HUES6 (cell line): ENCODE measurements around the gene RAB20.

ENCODE experiments used
- H3K27ac ChIP-seq: 2 replicates; pipeline ENCODE4 v1.7.0; 2013; ENCODE audit warnings: low read depth, mild to moderate bottlenecking, low read length, inconsistent platforms
- H3K27me3 ChIP-seq: 2 replicates; pipeline ENCODE4 v1.6.1; 2013; ENCODE audit warnings: low read length; ENCODE audit not compliant: control insufficient read depth, insufficient read depth
- H3K36me3 ChIP-seq: 2 replicates; pipeline ENCODE4 v1.6.1; 2013; ENCODE audit warnings: low read length; ENCODE audit not compliant: control insufficient read depth, insufficient read depth
- H3K4me1 ChIP-seq: 2 replicates; pipeline ENCODE4 v1.6.1; 2013; ENCODE audit warnings: low read length; ENCODE audit not compliant: control insufficient read depth, insufficient read depth
- H3K4me3 ChIP-seq: 2 replicates; pipeline ENCODE4 v1.5.1; 2013; ENCODE audit warnings: low read depth, low read length
- H3K9ac ChIP-seq: one replicate; pipeline ENCODE4 v1.6.1; 2013; ENCODE audit warnings: mild to moderate bottlenecking, low read length
- H3K9me3 ChIP-seq: 2 replicates; pipeline ENCODE4 v1.6.1; 2013; ENCODE audit warnings: low read depth, low read length; ENCODE audit not compliant: control insufficient read depth, insufficient read depth

Gene RAB20

GRCh38 chr13:110590577-110590976, 29.1 kb upstream of the RAB20 start:
- Histone ChIP-seq H3K9me3 (no peaks in the 10 kb centered on the region), H3K9ac (no peak overlapping the region), H3K27ac (no peak overlapping the region), H3K4me1 (peaks cover 6% of the 10 kb centered on the region; the same call in 1 of the 2 replicates), H3K36me3 (no peaks in the 10 kb centered on the region), H3K4me3 (no peak overlapping the region), H3K27me3 (no peaks in the 10 kb centered on the region)

- Histone ChIP-seq H3K9me3 (no peaks in the 10 kb centered on the region), H3K4me1 (peaks cover 6% of the 10 kb centered on the region; the same call in 1 of the 2 replicates), H3K9ac (no peak overlapping the region), H3K4me3 (no peak overlapping the region), H3K27me3 (no peaks in the 10 kb centered on the region), H3K36me3 (no peaks in the 10 kb centered on the region), H3K27ac (no peak overlapping the region)
Measured at GRCh38 chr13:110589793-110590390, 28.4 kb upstream of the RAB20 start.

GRCh38 chr13:110583178-110583865, 21.8 kb upstream of the RAB20 start:
- no peaks in the 10 kb centered on the region for H3K9me3 ChIP-seq
- no peak overlapping the region for H3K27ac ChIP-seq
- H3K27me3 ChIP-seq: no peaks in the 10 kb centered on the region
- H3K9ac ChIP-seq: no peak overlapping the region
- H3K36me3 ChIP-seq: no peaks in the 10 kb centered on the region
- no peaks in the 10 kb centered on the region for H3K4me1 ChIP-seq
- no peak overlapping the region for H3K4me3 ChIP-seq

GRCh38 chr13:110582421-110582954, 21.0 kb upstream of the RAB20 start:
- Histone ChIP-seq H3K4me1 (no peaks in the 10 kb centered on the region), H3K27me3 (no peaks in the 10 kb centered on the region), H3K9ac (no peak overlapping the region), H3K27ac (no peak overlapping the region), H3K9me3 (no peaks in the 10 kb centered on the region), H3K4me3 (no peak overlapping the region), H3K36me3 (no peaks in the 10 kb centered on the region)

- Histone ChIP-seq H3K36me3 (no peaks in the 10 kb centered on the region), H3K9me3 (no peaks in the 10 kb centered on the region), H3K9ac (no peak overlapping the region), H3K4me1 (no peaks in the 10 kb centered on the region), H3K27ac (no peak overlapping the region), H3K27me3 (no peaks in the 10 kb centered on the region), H3K4me3 (no peak overlapping the region)
Measured at GRCh38 chr13:110581506-110582185, 20.1 kb upstream of the RAB20 start.

GRCh38 chr13:110580800-110581199, 19.3 kb upstream of the RAB20 start:
- no peaks in the 10 kb centered on the region for H3K27me3 ChIP-seq
- no peaks in the 10 kb centered on the region for H3K9me3 ChIP-seq
- no peak overlapping the region for H3K27ac ChIP-seq
- H3K9ac ChIP-seq: no peak overlapping the region
- H3K36me3 ChIP-seq: no peaks in the 10 kb centered on the region
- H3K4me3 ChIP-seq: no peak overlapping the region
- H3K4me1 ChIP-seq: peaks cover 1% of the 10 kb centered on the region; the same call in 1 of the 2 replicates

GRCh38 chr13:110578363-110578762, 16.8 kb upstream of the RAB20 start:
- Histone ChIP-seq H3K9ac (no peak overlapping the region), H3K9me3 (no peaks in the 10 kb centered on the region), H3K4me1 (peaks cover 10% of the 10 kb centered on the region), H3K4me3 (no peak overlapping the region), H3K36me3 (no peaks in the 10 kb centered on the region), H3K27me3 (no peaks in the 10 kb centered on the region), H3K27ac (no peak overlapping the region)

GRCh38 chr13:110576736-110577476, 15.4 kb upstream of the RAB20 start:
- no peaks in the 10 kb centered on the region for H3K36me3 ChIP-seq
- no peak overlapping the region for H3K9ac ChIP-seq
- no peaks in the 10 kb centered on the region for H3K27me3 ChIP-seq
- peaks cover 10% of the 10 kb centered on the region for H3K4me1 ChIP-seq
- no peak overlapping the region for H3K4me3 ChIP-seq
- H3K27ac ChIP-seq: no peak overlapping the region
- no peaks in the 10 kb centered on the region for H3K9me3 ChIP-seq

- H3K27ac ChIP-seq: no peak overlapping the region
- H3K4me3 ChIP-seq: no peak overlapping the region
Measured at GRCh38 chr13:110576070-110576394, 14.5 kb upstream of the RAB20 start.

GRCh38 chr13:110575322-110576069, 14.0 kb upstream of the RAB20 start:
- no peaks in the 10 kb centered on the region for H3K36me3 ChIP-seq
- H3K9me3 ChIP-seq: no peaks in the 10 kb centered on the region
- H3K27me3 ChIP-seq: no peaks in the 10 kb centered on the region
- peaks cover 10% of the 10 kb centered on the region for H3K4me1 ChIP-seq
- H3K27ac ChIP-seq: no peak overlapping the region
- no peak overlapping the region for H3K9ac ChIP-seq
- H3K4me3 ChIP-seq: no peak overlapping the region

More at GRCh38 chr13:110576070-110576394, 14.5 kb upstream of the RAB20 start:
- H3K9ac ChIP-seq: no peak overlapping the region
- H3K4me1 ChIP-seq: peaks cover 10% of the 10 kb centered on the region
- no peaks in the 10 kb centered on the region for H3K27me3 ChIP-seq
- H3K9me3 ChIP-seq: no peaks in the 10 kb centered on the region
- no peaks in the 10 kb centered on the region for H3K36me3 ChIP-seq
